Bronchial epithelial cell (primary cell): ENCODE results near the gene PDE11A. TPM values are rescaled to one million over a fixed set of nuclear protein-coding genes. Genes with fewer than 3 reads are reported as not detected.

Experiments
- DNase-seq: peaks from one replicate; pipeline ENCODE4 v3.0.0-alpha.2; 2010; ENCODE audit warnings: low read depth
- FAIRE-seq: peaks from 2 replicates; lab custom pipeline; 2011; peaks lifted over from hg19 to GRCh38; lab: Jason Lieb, UNC
- H3K27me3 ChIP-seq: 2 replicates; pipeline ENCODE4 v1.5.1; 2011; ENCODE audit warnings: low read length; ENCODE audit not compliant: control insufficient read depth, insufficient read depth
- H3K36me3 ChIP-seq: 2 replicates; pipeline ENCODE4 v1.5.1; 2011; ENCODE audit warnings: low read length; ENCODE audit not compliant: control insufficient read depth, insufficient read depth
- H3K4me3 ChIP-seq: 2 replicates; pipeline ENCODE4 v1.5.1; 2011; ENCODE audit warnings: mild to moderate bottlenecking, low read depth, low read length, control low read depth
- total RNA-seq: library from RNA; depleted of rRNA; stranded (reverse); fragments of >200 nt; gene quantifications from 2 replicates; pipeline ENCODE4 v1.2.1, GENCODE V29; 2014
- TF ChIP-seq, protein P1 (sequence below): IDR thresholded peaks from 2 replicates; pipeline ENCODE4 v1.5.1; 2011; ENCODE audit warnings: mild to moderate bottlenecking, moderate library complexity, low read length, control low read depth, inconsistent platforms; ENCODE audit not compliant: insufficient read depth, severe bottlenecking

The PDE11A gene
- total RNA-seq, 1 donor from 2014 or later = not detected

DNA sequence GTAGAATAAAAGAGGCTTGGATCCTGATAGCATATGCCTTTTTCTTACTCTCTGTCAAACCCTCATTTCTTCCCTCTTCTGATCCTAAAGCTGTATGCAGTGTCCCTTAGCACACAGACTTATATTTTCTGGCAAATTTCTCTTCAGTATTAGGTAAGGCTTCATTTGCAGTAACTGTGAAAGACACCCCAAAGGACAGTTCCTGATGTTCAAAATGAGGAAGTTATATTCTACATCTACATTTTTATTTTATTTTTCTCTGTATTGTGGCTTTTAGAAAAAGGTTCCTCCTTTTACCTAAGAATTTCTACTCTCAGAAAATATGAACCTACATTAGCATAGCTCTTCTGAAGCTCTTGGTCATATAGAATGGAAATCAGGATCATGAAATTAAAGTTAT, 261.7 kb downstream of the PDE11A start:
- no peak for FAIRE-seq
- no peaks in the 10 kb centered on the region for H3K36me3 ChIP-seq
- H3K4me3 ChIP-seq = no peak overlapping the region
- TF ChIP-seq, protein P1, sequence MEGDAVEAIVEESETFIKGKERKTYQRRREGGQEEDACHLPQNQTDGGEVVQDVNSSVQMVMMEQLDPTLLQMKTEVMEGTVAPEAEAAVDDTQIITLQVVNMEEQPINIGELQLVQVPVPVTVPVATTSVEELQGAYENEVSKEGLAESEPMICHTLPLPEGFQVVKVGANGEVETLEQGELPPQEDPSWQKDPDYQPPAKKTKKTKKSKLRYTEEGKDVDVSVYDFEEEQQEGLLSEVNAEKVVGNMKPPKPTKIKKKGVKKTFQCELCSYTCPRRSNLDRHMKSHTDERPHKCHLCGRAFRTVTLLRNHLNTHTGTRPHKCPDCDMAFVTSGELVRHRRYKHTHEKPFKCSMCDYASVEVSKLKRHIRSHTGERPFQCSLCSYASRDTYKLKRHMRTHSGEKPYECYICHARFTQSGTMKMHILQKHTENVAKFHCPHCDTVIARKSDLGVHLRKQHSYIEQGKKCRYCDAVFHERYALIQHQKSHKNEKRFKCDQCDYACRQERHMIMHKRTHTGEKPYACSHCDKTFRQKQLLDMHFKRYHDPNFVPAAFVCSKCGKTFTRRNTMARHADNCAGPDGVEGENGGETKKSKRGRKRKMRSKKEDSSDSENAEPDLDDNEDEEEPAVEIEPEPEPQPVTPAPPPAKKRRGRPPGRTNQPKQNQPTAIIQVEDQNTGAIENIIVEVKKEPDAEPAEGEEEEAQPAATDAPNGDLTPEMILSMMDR = no peak
- no peaks in the 10 kb centered on the region for H3K27me3 ChIP-seq
- no peak for DNase-seq

DNA sequence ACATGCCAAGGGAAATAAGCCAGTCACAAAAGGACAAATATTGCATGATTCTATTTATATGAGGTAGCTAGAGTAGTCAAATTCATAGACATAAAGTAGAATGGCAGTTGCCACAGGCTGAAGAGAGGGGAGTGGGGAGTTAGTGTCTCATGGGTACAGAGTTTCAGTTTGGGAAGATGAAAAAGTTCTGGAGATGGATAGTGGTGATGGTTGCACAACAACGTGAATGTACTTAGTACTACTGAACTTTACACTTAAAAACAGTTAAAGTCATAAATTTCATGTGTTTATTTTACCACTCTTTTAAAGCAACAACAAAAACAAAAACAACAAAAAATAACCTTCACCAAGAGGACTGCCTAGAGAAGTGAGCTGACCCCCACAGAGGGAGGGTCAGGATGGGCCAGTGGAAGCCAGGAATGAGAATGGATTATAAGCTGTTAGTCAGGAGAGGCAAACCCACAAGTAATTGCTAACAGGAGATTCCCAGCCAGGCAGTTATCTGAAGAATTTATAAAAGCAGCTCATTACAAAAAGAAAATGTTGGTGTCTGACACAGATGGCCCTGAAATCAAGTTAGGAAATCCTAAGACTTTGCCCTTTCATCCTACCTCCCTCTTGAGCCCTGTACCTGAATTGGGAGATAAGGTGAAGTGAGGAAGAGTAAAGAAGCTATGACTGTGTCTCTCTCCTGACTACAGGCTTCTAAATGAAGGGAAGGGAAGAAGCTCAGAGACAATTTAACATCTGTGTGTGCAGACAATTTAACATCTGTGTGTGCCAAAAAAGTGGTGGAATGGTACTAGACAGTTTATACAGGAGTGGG, 263.4 kb downstream of the PDE11A start:
- Histone ChIP-seq H3K36me3 (no peaks in the 10 kb centered on the region), H3K4me3 (no peak overlapping the region), H3K27me3 (no peaks in the 10 kb centered on the region)
- FAIRE-seq = no peak
- no peak for DNase-seq
- TF ChIP-seq, protein P1 = no peak

DNA sequence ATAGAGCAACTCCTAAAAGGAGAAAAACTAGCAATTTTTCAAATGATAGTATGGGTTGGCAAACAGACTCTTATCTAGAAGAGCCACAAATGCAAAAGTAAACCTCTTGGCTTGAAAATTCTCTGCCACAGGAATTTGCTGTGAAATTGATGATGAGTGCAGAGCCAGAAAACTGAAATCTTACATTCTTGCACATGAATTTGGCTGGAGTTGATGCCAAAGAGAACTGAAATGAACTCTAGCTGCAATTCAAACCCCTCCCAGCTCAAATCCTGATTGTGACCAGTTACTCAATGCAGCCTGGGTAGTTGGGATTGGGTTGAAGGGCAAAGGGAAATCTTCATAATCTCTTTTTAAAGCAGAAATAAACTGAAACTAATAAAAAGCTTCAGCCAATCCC, 266.6 kb downstream of the PDE11A start:
- TF ChIP-seq, protein P1 = no peak
- no peak for FAIRE-seq

DNA sequence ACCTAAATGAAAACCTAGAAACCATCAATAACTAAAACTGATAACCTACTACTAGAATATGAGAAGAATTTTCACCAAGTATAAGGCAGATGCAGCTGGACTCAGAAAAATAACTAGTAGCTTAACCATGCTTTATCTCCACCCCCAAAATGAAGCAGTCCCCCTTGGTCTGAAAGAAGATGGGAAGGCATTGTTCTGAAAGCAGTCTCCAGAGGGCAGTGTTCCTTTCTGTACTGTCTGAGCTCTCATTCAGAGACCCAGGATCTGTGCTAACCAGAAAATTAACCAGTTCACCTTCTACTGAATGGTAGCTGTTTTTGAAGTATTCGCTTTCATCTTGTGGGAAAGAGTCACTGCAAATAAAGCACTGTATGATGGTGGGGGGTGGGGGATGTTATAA, 273.0 kb downstream of the PDE11A start:
- no peak for FAIRE-seq
- TF ChIP-seq, protein P1 = peak; percentile 74
- peak; percentile 43 for DNase-seq
- H3K4me3 ChIP-seq = no peak overlapping the region
- no peaks in the 10 kb centered on the region for H3K27me3 ChIP-seq
- H3K36me3 ChIP-seq = no peaks in the 10 kb centered on the region

More for the DNA sequence above, 266.6 kb downstream of the PDE11A start:
- DNase-seq = no peak
- Histone ChIP-seq H3K4me3 (no peak overlapping the region), H3K36me3 (no peaks in the 10 kb centered on the region), H3K27me3 (no peaks in the 10 kb centered on the region)

DNA sequence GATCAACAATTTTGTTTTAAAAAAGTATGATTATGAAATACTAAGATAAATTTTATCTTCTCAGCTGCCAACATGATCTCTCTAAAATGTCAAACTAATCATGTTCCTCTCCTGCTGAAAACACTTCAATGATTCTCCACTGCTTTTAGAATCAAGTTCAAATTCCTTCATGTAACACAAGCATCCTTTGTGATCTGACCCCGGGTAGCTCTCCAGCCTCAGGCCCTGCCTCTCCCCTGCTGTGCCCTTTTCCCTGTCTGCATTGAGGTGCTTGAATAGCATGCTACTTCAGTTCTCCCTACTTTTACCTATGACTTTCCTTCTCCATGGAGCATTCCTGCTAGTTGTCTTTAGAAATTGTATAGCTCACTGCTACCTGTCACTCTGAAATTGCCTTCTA, 274.8 kb downstream of the PDE11A start:
- Histone ChIP-seq H3K27me3 (no peaks in the 10 kb centered on the region), H3K36me3 (no peaks in the 10 kb centered on the region), H3K4me3 (no peak overlapping the region)
- TF ChIP-seq, protein P1 = no peak
- FAIRE-seq = no peak
- DNase-seq = no peak
